GM18526 (cell line): ENCODE data around the gene THRB.

Experiments used
- POLR2A ChIP-seq: IDR thresholded peaks from 3 replicates; pipeline ENCODE4 v1.6.1; 2011; ENCODE audit not compliant: insufficient read length; ENCODE audit errors: extremely low read depth

THRB gene

GRCh38 chr3:24494618-24495325, at the start of gene THRB:
TSS of gene THRB (minus strand) at chr3:24494850.
- TF ChIP-seq POLR2A = no peak

GRCh38 chr3:24541935-24542334, 47.3 kb upstream of the THRB start:
- no peak for TF ChIP-seq POLR2A

GRCh38 chr3:24540821-24541220, 46.2 kb upstream of the THRB start:
- TF ChIP-seq POLR2A = no peak

- TF ChIP-seq POLR2A = no peak
These were observed 45.0 kb upstream of the THRB start for GRCh38 chr3:24539699-24540098.

- TF ChIP-seq POLR2A = no peak
These were observed 44.2 kb upstream of the THRB start for GRCh38 chr3:24538891-24539290.

GRCh38 chr3:24533561-24534193, 39.0 kb upstream of the THRB start:
- TF ChIP-seq POLR2A = no peak

- no peak for TF ChIP-seq POLR2A
These were observed 35.8 kb upstream of the THRB start for GRCh38 chr3:24530471-24530870.

GRCh38 chr3:24529210-24529609, 34.6 kb upstream of the THRB start:
- no peak for TF ChIP-seq POLR2A

GRCh38 chr3:24526640-24527212, 32.1 kb upstream of the THRB start:
- TF ChIP-seq POLR2A = no peak

- TF ChIP-seq POLR2A = no peak
These were observed 30.9 kb upstream of the THRB start for GRCh38 chr3:24525557-24525956.

- no peak for TF ChIP-seq POLR2A
These were observed 30.4 kb upstream of the THRB start for GRCh38 chr3:24525022-24525421.

- TF ChIP-seq POLR2A = no peak
These were observed 29.5 kb upstream of the THRB start for GRCh38 chr3:24523988-24524727.

GRCh38 chr3:24523215-24523614, 28.6 kb upstream of the THRB start:
- TF ChIP-seq POLR2A = no peak

GRCh38 chr3:24522146-24522579, 27.5 kb upstream of the THRB start:
- TF ChIP-seq POLR2A = no peak

GRCh38 chr3:24521420-24522145, 26.9 kb upstream of the THRB start:
- no peak for TF ChIP-seq POLR2A

GRCh38 chr3:24520976-24521419, 26.3 kb upstream of the THRB start:
- TF ChIP-seq POLR2A = no peak

GRCh38 chr3:24520101-24520495, 25.4 kb upstream of the THRB start:
- no peak for TF ChIP-seq POLR2A
